Activated CD8-positive, alpha-beta memory T cell treated with anti-CD3 and anti-CD28 coated beads, Interleukin-2, amount 10 ng/mL, durations not matched to agents 7 days and 5 days (primary cell): ENCODE data around the gene EPHA4. TPM values are rescaled to one million over a fixed set of nuclear protein-coding genes. Genes with fewer than 3 reads are reported as not detected.

Experiments used
- ATAC-seq: fragments of 150-1000 bp; cut with Tn5 transposase; one replicate; pipeline ENCODE4 v1.10.0; 2021; ENCODE audit warnings: moderate library complexity
- CTCF ChIA-PET: fragments of 350-600 bp; sonication (Branson Sonifier 250); formaldehyde crosslinking; loops from one replicate; lab custom pipeline; 2021; ENCODE audit warnings: antibody characterized with exemption; lab: Charles Lee
- DNase-seq: peaks from one replicate; pipeline ENCODE4 v3.0.0-alpha.2; 2020
- H3K27ac Mint-ChIP-seq: one replicate; pipeline ENCODE4 v1.8.0; 2021; ENCODE audit warnings: mild to moderate bottlenecking, mixed read lengths
- H3K27me3 Mint-ChIP-seq: one replicate; pipeline ENCODE4 v1.8.0; 2021; ENCODE audit warnings: mixed read lengths
- H3K36me3 Mint-ChIP-seq: one replicate; pipeline ENCODE4 v1.8.0; 2021; ENCODE audit warnings: mild to moderate bottlenecking, mixed read lengths
- H3K4me1 Mint-ChIP-seq: one replicate; pipeline ENCODE4 v1.8.0; 2021; ENCODE audit warnings: mixed read lengths
- H3K4me3 Mint-ChIP-seq: one replicate; pipeline ENCODE4 v1.8.0; 2021; ENCODE audit warnings: mild to moderate bottlenecking, moderate library complexity, mixed read lengths
- H3K9me3 Mint-ChIP-seq: one replicate; pipeline ENCODE4 v1.8.0; 2022; ENCODE audit warnings: low read depth, mixed read lengths
- total RNA-seq, 2 experiments: library from RNA; stranded (reverse); gene quantifications; one replicate each; pipeline ENCODE4 v1.2.3, GENCODE V29; 2021

Gene EPHA4
- total RNA-seq, 2 experiments from 2014 or later, result 0.59 to 0.91 TPM

DNA sequence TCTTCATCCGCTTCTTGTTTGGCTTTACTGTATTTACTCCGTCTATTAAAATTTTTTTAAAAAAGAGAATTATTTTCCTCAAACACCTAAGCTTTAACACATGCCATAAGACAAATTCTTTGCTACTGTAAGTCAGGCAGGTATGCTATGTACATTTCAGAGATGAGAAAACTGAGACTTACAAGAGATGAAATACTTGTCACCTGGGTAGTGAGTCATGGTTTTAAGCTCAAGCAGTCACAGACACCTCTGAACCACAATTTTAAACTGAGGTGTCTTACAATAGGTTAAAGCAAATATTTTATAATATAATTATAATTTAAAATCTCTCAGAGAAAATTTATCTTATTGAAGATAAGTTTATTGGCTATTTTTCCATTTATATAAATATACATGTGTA lies 126.0 kb downstream of the EPHA4 start:
- CTCF ChIA-PET, result no interaction called here
- no peak for ATAC-seq
- no peak overlapping the region for H3K4me3 Mint-ChIP-seq
- no peaks in the 10 kb centered on the region for H3K4me1 Mint-ChIP-seq
- DNase-seq, result no peak
- no peak overlapping the region for H3K27ac Mint-ChIP-seq
- H3K27me3 Mint-ChIP-seq, result no peaks in the 10 kb centered on the region
- no peaks in the 10 kb centered on the region for H3K36me3 Mint-ChIP-seq
- no peaks in the 10 kb centered on the region for H3K9me3 Mint-ChIP-seq

DNA sequence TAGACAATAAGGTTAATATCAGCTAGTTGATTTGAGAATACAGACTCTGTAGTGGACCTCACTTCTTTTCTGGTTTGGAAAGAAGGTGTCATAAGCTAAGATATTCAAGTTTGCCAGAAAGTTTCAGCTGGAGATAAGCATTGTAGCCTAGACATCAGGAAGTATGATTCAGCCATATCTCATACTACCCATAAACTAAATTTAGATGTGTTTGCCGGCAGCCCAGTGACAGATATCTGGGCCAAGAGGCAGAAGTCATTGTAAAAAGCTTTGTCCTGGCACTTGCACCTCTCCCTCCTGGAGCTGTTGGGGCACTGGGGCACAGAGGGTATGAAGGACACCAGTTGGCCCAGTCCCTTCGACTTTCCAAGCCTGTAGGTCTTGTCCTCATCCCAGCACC lies 128.0 kb downstream of the EPHA4 start:
- no peak for DNase-seq
- no peak for ATAC-seq
- H3K9me3 Mint-ChIP-seq, result no peaks in the 10 kb centered on the region
- H3K27me3 Mint-ChIP-seq, result no peaks in the 10 kb centered on the region
- no peaks in the 10 kb centered on the region for H3K36me3 Mint-ChIP-seq
- CTCF ChIA-PET, result no interaction called here
- no peak overlapping the region for H3K27ac Mint-ChIP-seq
- no peak overlapping the region for H3K4me3 Mint-ChIP-seq
- H3K4me1 Mint-ChIP-seq, result no peaks in the 10 kb centered on the region

DNA sequence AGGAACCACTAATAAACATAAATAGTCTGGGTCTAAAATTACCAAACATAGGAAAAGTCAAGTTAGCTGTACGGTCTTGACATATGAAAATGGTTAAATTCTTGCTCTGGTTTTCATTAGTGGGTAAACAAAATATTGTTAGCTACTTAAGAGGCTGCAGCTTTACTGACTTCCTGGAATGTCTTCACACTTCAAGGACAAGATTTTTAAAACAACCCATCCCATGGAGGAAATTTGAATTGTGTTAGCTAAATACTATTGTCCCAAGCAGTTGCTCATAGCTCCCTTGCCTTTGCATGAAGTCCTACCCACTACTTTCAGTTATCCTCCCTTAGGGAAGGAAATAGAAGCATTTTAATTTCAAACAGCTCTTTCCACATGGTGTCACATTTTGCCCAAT lies 128.5 kb downstream of the EPHA4 start:
- DNase-seq (no peak), ATAC-seq (no peak)
- Mint-ChIP-seq H3K36me3 (no peaks in the 10 kb centered on the region), H3K4me3 (no peak overlapping the region), H3K4me1 (no peaks in the 10 kb centered on the region), H3K27ac (no peak overlapping the region), H3K27me3 (no peaks in the 10 kb centered on the region), H3K9me3 (no peaks in the 10 kb centered on the region)
- CTCF ChIA-PET, result no interaction called here

DNA sequence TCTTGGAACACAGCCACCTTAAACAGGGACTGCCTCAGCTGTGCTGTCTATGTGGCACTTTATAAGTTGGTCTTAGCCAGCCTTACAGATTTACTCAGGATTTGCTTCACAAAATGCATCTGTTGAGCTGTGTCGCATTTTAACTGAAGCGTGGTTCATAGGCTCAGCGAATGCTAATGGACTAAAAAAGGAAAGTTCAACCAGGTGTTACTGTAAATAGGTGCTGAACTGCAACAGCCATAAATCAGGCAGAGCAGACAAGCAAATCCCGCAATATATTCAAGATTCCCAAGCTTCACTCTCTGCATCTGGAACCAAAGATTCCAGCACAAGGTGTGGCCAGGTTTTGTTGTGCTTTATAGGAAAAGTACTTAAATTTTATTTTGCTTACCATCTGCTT lies 130.0 kb downstream of the EPHA4 start:
- Mint-ChIP-seq H3K27me3 (no peaks in the 10 kb centered on the region), H3K27ac (no peak overlapping the region), H3K9me3 (no peaks in the 10 kb centered on the region), H3K4me3 (no peak overlapping the region), H3K4me1 (no peaks in the 10 kb centered on the region), H3K36me3 (no peaks in the 10 kb centered on the region)
- DNase-seq (no peak), ATAC-seq (no peak)
- CTCF ChIA-PET, result interaction anchor here (0.8 kb wide), 1 partner anchor 14 kb away, joined by 3 read pairs; no protein-coding TSS in a partner anchor

DNA sequence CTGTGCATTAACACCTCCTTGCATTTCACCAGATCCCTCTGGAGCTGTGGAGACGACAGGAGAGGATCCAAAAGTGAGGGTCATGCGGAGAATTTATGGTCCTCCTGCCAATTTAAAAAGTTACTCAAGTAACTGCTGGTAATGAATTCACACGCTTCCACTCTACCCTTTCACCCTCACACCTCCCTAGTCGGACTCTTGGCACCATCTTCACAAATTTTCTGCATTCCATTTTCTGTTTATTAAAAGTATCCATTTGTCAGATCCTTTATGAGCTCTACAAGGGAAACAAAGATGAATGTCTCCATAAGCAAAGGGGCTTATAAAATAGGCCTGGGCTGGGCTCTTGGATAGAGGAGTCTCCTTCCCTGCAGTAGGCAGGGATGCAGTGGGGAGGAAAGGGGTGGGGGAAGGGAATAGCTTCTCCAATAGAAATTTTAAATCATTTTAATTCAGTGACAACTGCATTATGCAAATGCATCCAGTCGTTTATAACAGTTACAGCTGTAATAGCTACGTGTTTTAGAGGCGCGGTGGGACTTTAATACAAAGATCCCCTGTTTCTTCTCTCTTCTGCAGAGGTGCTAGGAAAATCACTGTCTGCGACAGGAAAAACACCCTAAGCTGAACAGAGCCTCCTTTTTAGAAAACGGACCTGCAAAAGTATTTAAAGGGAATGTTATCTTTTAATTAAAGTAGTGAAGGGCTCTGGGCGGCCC lies 132.2 kb downstream of the EPHA4 start:
- Mint-ChIP-seq H3K4me1 (no peaks in the 10 kb centered on the region), H3K9me3 (no peaks in the 10 kb centered on the region), H3K27ac (no peak overlapping the region), H3K27me3 (no peaks in the 10 kb centered on the region), H3K4me3 (no peak overlapping the region), H3K36me3 (no peaks in the 10 kb centered on the region)
- DNase-seq (no peak), ATAC-seq (no peak)
- CTCF ChIA-PET, result no interaction called here

DNA sequence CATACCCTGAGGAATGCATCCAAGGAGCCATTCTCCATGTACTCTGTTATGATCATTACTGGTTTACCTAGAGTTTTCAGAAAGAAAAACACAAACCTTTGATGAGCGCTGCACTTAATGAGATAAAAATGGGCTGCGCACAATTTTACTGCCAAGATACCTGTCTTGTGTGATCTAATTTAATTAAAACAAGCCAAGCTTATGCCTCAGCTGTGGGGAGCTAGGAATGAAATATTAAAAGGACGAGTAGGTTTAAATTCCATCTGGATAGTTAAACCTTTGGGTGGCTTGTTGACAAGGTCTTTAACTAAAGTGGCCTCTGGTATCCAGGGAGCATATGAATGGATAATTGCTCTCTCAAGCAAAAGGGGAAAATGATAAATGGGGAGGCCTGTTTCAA lies 135.0 kb downstream of the EPHA4 start:
- CTCF ChIA-PET, result interaction anchor here (1.0 kb wide), 1 partner anchor 10 kb away, joined by 3 read pairs; no protein-coding TSS in a partner anchor
- no peak overlapping the region for H3K4me3 Mint-ChIP-seq
- H3K27ac Mint-ChIP-seq, result no peak overlapping the region
- DNase-seq, result no peak
- no peaks in the 10 kb centered on the region for H3K9me3 Mint-ChIP-seq
- no peak for ATAC-seq
- no peaks in the 10 kb centered on the region for H3K4me1 Mint-ChIP-seq
- no peaks in the 10 kb centered on the region for H3K27me3 Mint-ChIP-seq
- no peaks in the 10 kb centered on the region for H3K36me3 Mint-ChIP-seq

DNA sequence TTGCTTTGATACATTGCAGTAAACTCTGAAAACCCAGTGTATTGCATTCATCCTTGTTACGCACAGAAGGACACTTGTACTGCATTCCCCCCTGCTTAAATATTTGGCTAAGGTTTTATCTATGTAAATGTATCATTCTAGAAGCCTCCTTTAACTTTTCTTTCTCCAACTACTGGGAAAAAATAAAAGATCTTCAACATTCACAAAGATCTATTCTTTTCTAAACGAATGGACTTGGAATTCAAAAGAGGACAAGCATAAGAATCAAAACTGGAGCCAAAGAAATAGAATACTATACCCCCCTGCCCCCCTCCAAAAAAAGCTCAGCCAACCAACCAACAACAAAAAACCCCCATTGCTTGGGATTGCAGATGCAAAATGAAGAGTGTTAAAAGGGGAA lies 136.9 kb downstream of the EPHA4 start:
- no peaks in the 10 kb centered on the region for H3K9me3 Mint-ChIP-seq
- H3K27me3 Mint-ChIP-seq, result no peaks in the 10 kb centered on the region
- no peak for ATAC-seq
- H3K36me3 Mint-ChIP-seq, result no peaks in the 10 kb centered on the region
- H3K27ac Mint-ChIP-seq, result no peak overlapping the region
- no peak overlapping the region for H3K4me3 Mint-ChIP-seq
- CTCF ChIA-PET, result no interaction called here
- DNase-seq, result no peak
- H3K4me1 Mint-ChIP-seq, result no peaks in the 10 kb centered on the region

DNA sequence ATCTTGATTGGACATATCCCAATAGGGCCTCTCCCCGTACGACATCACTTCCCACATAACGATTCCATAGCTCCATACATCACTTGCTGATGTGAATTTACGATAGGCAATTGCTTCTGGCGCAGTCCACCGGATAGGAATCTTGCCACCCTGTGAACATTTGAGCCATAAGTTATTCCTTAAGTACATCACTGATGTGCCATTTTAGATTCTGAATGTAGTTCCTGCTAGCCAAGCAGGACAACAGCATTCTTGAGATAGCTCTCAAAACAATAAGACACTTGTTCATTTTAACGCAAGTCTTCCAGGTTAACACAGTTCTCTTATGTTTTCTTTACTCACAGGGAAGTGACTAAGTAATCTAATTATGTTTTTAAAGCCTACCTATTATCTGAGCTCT lies 138.0 kb downstream of the EPHA4 start:
- DNase-seq (no peak), ATAC-seq (no peak)
- Mint-ChIP-seq H3K4me1 (no peaks in the 10 kb centered on the region), H3K27ac (no peak overlapping the region), H3K27me3 (no peaks in the 10 kb centered on the region), H3K4me3 (no peak overlapping the region), H3K36me3 (no peaks in the 10 kb centered on the region), H3K9me3 (no peaks in the 10 kb centered on the region)
- CTCF ChIA-PET, result no interaction called here

DNA sequence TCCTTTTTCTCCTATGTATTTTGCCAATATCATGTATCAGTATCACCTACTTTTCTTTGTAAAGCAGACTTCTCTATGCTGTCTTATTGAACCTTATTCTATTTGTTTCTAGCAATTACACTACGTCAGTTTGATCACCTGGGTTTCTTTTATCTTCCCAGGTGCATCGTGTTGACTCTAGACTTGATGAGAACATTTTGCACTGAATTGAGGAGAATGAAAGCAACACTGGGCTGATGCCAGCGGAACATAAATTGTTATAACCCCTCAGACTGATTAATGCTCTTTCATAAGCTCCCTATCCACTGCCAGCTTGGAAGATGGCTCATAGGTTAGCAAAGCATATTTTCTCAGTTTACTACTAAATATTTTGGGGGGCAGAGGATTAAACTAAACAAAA lies 140.6 kb downstream of the EPHA4 start:
- Mint-ChIP-seq H3K27ac (no peak overlapping the region), H3K36me3 (no peaks in the 10 kb centered on the region), H3K4me1 (no peaks in the 10 kb centered on the region), H3K27me3 (no peaks in the 10 kb centered on the region), H3K4me3 (no peak overlapping the region), H3K9me3 (no peaks in the 10 kb centered on the region)
- ATAC-seq (no peak), DNase-seq (no peak)
- CTCF ChIA-PET, result no interaction called here

DNA sequence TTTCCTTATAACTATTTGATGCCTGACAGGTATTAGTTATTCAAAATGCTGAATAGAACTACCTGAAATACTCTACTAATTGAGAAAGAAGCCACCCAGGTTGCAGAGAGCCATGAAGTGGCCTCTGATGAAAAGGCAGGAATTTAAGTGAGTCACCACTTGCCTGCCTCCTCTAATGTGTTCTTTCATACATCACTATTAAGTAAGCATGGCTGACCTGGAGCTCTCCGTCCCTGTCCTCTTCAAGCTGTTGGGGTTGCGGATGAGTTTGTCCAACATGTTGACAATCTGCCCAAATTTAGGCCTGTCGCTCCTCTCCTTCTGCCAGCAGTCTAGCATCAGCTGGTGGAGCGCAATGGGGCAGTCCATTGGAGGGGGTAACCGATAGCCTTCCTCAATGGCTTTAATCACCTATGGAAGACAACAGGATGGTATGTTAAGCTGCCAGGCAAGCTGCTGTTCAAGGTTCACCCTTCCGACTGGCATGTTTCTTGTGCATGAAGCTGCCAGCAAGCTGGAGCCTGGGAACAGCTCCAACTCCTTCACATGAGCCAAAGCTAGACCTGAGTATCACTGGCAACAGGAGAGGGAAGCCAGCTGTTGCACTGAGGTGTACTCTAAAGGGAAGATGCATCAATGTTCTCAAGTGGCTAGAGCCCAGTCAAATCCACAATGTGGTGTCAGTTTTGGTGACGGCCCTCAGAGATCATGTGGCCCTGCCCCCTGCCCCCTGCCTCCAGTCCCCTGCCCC lies 142.2 kb downstream of the EPHA4 start:
- DNase-seq (no peak), ATAC-seq (no peak)
- Mint-ChIP-seq H3K4me3 (no peak overlapping the region), H3K9me3 (no peaks in the 10 kb centered on the region), H3K27ac (no peak overlapping the region), H3K27me3 (no peaks in the 10 kb centered on the region), H3K36me3 (no peaks in the 10 kb centered on the region), H3K4me1 (no peaks in the 10 kb centered on the region)
- CTCF ChIA-PET, result no interaction called here

DNA sequence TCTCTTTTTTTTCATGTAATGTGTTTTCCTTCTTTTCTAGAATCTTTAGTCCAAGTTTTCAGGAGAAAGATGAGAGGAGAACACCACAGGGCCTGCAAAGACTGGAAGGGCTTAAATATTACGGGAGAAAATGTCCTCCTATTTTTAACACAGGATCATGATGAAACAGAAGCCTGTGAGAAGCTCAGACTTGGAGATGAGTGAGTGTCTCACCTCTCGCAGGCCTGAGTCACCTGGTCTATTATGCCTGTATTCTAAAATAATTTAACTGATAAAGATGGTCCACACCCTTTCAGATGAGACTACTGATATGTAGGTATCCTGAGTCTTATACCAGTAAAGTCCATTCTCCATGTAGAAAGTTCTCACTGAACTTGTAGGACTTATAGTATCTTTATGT lies 143.2 kb downstream of the EPHA4 start:
- no peak for ATAC-seq
- Mint-ChIP-seq H3K27me3 (no peaks in the 10 kb centered on the region), H3K4me1 (no peaks in the 10 kb centered on the region), H3K27ac (no peak overlapping the region), H3K9me3 (no peaks in the 10 kb centered on the region), H3K36me3 (no peaks in the 10 kb centered on the region), H3K4me3 (no peak overlapping the region)
- CTCF ChIA-PET, result no interaction called here
- DNase-seq, result no peak

DNA sequence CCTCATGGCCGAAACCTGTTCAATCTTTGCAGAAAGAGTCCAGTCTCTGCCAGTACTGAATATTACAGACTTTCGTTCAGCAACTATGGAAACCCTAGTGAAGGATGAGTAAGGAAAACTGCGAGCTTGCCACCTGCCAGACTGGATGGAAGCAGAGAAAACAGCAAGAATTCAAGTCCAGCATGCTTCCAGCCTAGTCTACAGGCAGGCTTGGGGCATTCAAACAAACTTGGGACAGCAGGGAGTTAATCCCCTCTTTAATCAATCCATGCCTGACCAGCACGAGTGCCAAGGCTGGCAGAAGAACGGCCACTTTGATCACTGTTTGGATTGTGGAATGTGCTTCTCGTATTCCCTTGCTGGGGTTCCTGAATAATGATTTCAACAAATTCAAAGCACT lies 145.2 kb downstream of the EPHA4 start:
- Mint-ChIP-seq H3K4me1 (no peaks in the 10 kb centered on the region), H3K27ac (no peak overlapping the region)

DNA sequence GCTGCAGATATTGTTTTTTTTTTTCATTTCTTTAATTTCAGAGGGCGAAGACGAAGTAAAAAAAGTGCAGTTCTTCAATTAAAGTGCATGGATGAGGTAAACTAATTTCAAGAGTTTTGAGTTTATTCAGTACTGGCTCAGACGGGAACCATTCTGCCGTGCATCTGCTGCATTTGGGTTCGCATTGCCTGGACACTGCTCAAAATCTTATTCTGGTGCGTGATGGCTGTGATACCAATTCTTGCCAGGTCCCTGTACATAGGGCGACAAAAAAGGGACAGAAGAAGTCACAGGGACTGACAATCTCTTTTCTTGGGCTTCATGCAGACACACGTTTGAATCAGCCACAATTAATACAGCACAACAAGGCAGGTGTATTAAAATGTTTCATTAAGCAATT lies 146.2 kb downstream of the EPHA4 start:
- CTCF ChIA-PET, result no interaction called here
- no peak for ATAC-seq
- no peak overlapping the region for H3K4me3 Mint-ChIP-seq
- H3K27ac Mint-ChIP-seq, result no peak overlapping the region
- no peaks in the 10 kb centered on the region for H3K4me1 Mint-ChIP-seq
- H3K36me3 Mint-ChIP-seq, result no peaks in the 10 kb centered on the region
- no peaks in the 10 kb centered on the region for H3K27me3 Mint-ChIP-seq
- no peak for DNase-seq
- H3K9me3 Mint-ChIP-seq, result no peaks in the 10 kb centered on the region

More for the DNA sequence above, 145.2 kb downstream of the EPHA4 start:
- H3K9me3 Mint-ChIP-seq, result no peaks in the 10 kb centered on the region
- H3K4me3 Mint-ChIP-seq, result no peak overlapping the region
- DNase-seq (no peak), ATAC-seq (no peak)
- no peaks in the 10 kb centered on the region for H3K36me3 Mint-ChIP-seq
- CTCF ChIA-PET, result no interaction called here
- H3K27me3 Mint-ChIP-seq, result no peaks in the 10 kb centered on the region

DNA sequence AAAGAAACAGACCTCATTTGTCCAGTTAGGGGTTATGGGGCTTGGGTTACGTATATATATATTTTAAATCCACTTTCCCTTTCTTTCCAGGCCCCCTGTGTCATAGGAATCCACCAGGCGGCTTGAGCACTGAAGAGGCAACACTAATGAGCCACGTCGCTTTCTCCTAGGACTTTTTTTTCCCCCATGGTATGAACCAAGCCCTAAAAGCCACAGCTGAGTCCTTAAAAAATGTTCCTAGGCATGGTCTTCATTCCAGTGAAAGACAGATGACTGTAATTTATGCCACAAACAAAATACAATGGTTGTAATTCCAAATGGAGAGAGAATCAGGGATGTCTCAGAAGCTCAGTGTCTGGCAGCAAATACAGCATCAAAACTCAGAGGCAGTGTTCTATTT lies 146.8 kb downstream of the EPHA4 start:
- H3K27me3 Mint-ChIP-seq, result no peaks in the 10 kb centered on the region
- CTCF ChIA-PET, result no interaction called here

More for the DNA sequence above, 146.8 kb downstream of the EPHA4 start:
- Mint-ChIP-seq H3K4me1 (peaks cover 2% of the 10 kb centered on the region), H3K27ac (no peak overlapping the region), H3K9me3 (no peaks in the 10 kb centered on the region), H3K4me3 (no peak overlapping the region), H3K36me3 (no peaks in the 10 kb centered on the region)
- ATAC-seq (no peak), DNase-seq (no peak)
